Adipocyte (in vitro differentiated cells): ENCODE measurements around the gene IFNAR2.

ENCODE experiments used
- DNase-seq: peaks from one replicate; pipeline ENCODE4 v3.0.0-alpha.2; 2015; ENCODE audit warnings: low read depth
- H3K27me3 ChIP-seq: replicated peaks from 2 replicates; pipeline ENCODE4 v1.7.0; 2013; ENCODE audit warnings: mild to moderate bottlenecking, low read length, moderate library complexity; ENCODE audit not compliant: control insufficient read depth, insufficient read depth
- H3K36me3 ChIP-seq: 2 replicates; pipeline ENCODE4 v1.7.0; 2013; ENCODE audit warnings: low read length, mild to moderate bottlenecking, moderate library complexity; ENCODE audit not compliant: control insufficient read depth, insufficient read depth, severe bottlenecking
- H3K4me1 ChIP-seq: 2 replicates; pipeline ENCODE4 v1.7.0; 2013; ENCODE audit warnings: mild to moderate bottlenecking, low read length, moderate library complexity; ENCODE audit not compliant: control insufficient read depth, insufficient read depth
- H3K4me3 ChIP-seq: 2 replicates; pipeline ENCODE4 v1.7.0; 2013; ENCODE audit warnings: mild to moderate bottlenecking, low read length, moderate library complexity
- H3K9ac ChIP-seq: 2 replicates; pipeline ENCODE4 v1.7.0; 2013; ENCODE audit warnings: mild to moderate bottlenecking, low read length, moderate library complexity
- H3K9me3 ChIP-seq: 2 replicates; pipeline ENCODE4 v1.7.0; 2013; ENCODE audit warnings: mild to moderate bottlenecking, low read length, moderate library complexity; ENCODE audit not compliant: control insufficient read depth

Gene IFNAR2

DNA sequence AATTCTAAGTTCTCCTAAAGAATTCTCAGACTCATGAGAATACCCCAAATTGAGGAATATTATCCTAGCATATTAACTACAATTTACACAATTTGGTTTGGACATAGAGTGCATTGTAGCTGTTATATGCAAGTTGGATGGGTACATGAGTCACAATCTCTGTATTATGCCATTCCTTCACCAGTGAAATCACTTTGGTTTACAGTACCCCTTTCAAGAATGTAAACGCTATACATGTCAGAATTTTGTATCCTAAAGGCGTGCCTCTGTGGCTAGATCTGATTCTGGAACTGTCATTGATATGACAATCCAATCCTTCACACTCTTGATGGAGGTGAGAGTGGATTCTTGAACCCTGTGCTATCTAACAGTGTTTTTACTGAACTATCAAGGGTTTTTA, 29.7 kb downstream of the IFNAR2 start:
- DNase-seq, result peak; percentile 60
- no peak overlapping the region for H3K9ac ChIP-seq
- no peaks in the 10 kb centered on the region for H3K27me3 ChIP-seq
- H3K36me3 ChIP-seq, result peaks cover 43% of the 10 kb centered on the region
- H3K4me3 ChIP-seq, result no peak overlapping the region
- H3K9me3 ChIP-seq, result no peaks in the 10 kb centered on the region
- no peaks in the 10 kb centered on the region for H3K4me1 ChIP-seq

DNA sequence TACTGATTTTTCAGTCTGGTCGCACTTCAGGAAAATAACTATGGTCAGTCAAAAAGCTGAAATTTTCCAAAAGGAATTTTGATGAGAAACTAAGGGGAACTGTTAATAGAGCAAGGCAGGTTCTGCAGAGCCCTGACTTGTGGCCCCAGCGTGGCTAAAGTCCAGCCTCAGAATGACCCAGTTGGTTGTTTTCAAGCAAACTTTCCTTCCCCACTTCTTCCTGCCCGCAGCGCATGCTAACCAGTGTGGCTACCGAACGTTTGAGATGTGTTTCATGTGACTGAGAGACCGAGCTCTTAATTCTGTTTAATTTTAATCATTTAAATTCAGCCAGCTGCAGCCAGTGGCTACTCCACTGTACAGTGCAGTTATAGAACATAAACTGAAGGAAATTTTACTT, 30.3 kb downstream of the IFNAR2 start:
- Histone ChIP-seq H3K36me3 (peaks cover 37% of the 10 kb centered on the region), H3K27me3 (no peaks in the 10 kb centered on the region), H3K4me1 (no peaks in the 10 kb centered on the region), H3K9ac (no peak overlapping the region), H3K9me3 (no peaks in the 10 kb centered on the region), H3K4me3 (no peak overlapping the region)
- no peak for DNase-seq

DNA sequence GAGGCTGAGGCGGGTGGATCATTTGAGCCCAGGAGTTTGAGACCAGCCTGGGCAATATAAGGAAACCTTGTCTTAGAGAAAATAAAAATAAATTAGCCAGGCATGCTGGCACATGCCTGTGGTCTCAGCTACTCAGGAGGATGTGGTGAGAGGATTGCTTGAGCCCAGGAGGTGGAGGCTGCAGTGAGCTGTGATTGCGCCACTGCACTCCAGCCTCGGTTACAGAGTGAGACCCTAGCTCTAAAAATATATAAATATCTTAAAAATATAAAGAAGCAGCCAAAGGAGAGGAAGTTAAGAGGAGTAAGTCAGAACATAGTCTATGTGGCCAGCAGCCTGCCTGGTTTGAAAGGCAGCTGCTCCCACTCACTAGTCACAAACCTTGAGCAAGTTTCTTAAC, 31.9 kb downstream of the IFNAR2 start:
- H3K9ac ChIP-seq, result no peak overlapping the region
- no peaks in the 10 kb centered on the region for H3K9me3 ChIP-seq
- peak; percentile 74 for DNase-seq
- no peaks in the 10 kb centered on the region for H3K27me3 ChIP-seq
- peaks cover 22% of the 10 kb centered on the region for H3K36me3 ChIP-seq
- no peak overlapping the region for H3K4me3 ChIP-seq
- H3K4me1 ChIP-seq, result peaks cover 6% of the 10 kb centered on the region

DNA sequence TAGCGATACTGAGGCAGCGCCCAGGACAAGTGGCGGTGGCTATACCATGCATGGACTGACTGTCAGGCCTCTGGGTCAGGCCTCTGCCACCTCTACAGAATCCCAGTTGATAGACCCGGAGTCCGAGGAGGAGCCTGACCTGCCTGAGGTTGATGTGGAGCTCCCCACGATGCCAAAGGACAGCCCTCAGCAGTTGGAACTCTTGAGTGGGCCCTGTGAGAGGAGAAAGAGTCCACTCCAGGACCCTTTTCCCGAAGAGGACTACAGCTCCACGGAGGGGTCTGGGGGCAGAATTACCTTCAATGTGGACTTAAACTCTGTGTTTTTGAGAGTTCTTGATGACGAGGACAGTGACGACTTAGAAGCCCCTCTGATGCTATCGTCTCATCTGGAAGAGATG, 33.2 kb downstream of the IFNAR2 start:
- H3K4me1 ChIP-seq, result peaks cover 17% of the 10 kb centered on the region
- H3K9ac ChIP-seq, result no peak overlapping the region
- no peak for DNase-seq
- H3K27me3 ChIP-seq, result no peaks in the 10 kb centered on the region
- no peak overlapping the region for H3K4me3 ChIP-seq
- no peaks in the 10 kb centered on the region for H3K9me3 ChIP-seq
- peaks cover 11% of the 10 kb centered on the region for H3K36me3 ChIP-seq

DNA sequence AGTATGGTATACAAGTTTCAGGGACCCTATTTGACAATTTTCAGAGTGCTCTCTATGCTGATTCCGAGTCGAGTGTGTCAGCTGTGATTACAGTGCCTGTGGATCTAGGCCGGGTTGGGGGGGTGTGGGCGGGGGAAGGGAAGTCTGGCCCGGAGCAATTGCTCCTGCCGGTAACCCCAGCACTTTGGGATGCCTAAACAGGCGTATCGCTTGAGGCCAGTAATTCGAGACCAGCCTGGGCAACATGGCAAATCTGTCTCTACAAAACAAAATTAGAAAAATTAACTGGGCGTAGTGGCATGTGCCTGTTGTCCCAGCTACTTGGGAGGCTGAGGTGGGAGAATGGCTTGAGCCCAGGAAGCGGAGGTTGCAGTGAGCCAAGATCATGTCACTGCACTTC, 34.8 kb downstream of the IFNAR2 start:
- peaks cover 26% of the 10 kb centered on the region for H3K4me1 ChIP-seq
- H3K36me3 ChIP-seq, result peaks cover 20% of the 10 kb centered on the region
- H3K4me3 ChIP-seq, result no peak overlapping the region
- DNase-seq, result no peak
- H3K9ac ChIP-seq, result no peak overlapping the region
- H3K27me3 ChIP-seq, result no peaks in the 10 kb centered on the region
- H3K9me3 ChIP-seq, result no peaks in the 10 kb centered on the region

DNA sequence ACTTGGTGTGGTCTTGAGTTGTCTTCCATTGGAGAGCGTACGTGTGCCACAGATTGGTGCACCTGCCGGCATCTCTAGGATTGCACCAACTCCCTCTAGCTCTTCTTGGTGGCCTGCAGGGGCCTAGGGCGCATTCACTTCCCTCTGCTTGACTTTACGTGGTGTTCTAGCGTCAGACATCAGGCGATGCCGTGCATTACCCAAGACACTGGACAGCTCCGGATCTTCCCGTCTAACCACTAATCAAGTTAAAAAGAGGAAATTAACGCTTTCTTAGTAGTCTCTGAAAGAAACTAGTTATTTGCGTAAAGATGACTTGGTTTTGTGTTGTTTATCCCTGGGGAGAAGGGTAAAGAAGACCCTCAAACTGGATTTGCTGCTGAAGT, 35.9 kb downstream of the IFNAR2 start:
- H3K36me3 ChIP-seq, result peaks cover 20% of the 10 kb centered on the region
- peaks cover 35% of the 10 kb centered on the region for H3K4me1 ChIP-seq
- peak overlapping the region; percentile 92 for H3K4me3 ChIP-seq
- H3K9me3 ChIP-seq, result no peaks in the 10 kb centered on the region
- DNase-seq, result no peak
- peak overlapping the region; percentile 92 for H3K9ac ChIP-seq
- H3K27me3 ChIP-seq, result no peaks in the 10 kb centered on the region

DNA sequence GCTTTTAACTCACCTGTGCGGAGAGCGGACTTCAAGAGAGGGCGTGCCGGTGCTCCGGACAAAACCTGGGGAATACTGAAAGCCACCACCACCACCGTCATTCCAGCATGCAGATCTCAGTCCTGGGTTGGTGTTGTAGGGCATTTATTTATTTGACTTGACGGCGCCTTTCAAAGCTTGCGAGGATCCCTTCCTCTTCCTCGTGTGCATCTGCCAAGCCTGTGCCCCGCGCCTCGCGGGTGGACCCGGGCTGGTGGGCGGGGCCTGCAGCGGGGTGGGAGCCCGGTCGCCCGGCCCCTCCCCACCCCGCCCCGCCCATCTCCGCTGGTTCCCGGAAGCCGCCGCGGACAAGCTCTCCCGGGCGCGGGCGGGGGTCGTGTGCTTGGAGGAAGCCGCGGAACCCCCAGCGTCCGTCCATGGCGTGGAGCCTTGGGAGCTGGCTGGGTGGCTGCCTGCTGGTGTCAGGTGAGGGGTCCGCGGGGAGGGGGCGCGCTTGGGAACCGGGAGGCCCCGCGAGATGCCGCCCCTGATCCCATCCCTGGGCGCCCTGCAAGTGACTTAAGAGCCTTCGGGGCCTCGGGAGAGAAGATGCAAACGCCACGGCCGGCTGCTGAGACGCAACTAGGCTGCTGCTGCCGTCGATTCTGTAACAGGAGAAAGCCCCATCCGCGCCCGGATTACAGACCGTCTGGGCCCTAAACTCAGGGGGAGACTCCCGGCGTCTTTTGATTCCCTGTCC, 36.5 kb downstream of the IFNAR2 start, which contains the start of gene IL10RB:
IL10RB (plus strand) TSS at position 318 of the 739 bp plus-strand sequence; CDS start at position 417, 99 bp downstream.
- Histone ChIP-seq H3K27me3 (no peaks in the 10 kb centered on the region), H3K4me3 (peak within 1 kb of the TSS; percentile 92), H3K36me3 (peaks cover 20% of the 10 kb centered on the region), H3K4me1 (peaks cover 40% of the 10 kb centered on the region), H3K9ac (peak within 1 kb of the TSS; percentile 92), H3K9me3 (no peaks in the 10 kb centered on the region)
- DNase-seq, result peak; percentile 92

DNA sequence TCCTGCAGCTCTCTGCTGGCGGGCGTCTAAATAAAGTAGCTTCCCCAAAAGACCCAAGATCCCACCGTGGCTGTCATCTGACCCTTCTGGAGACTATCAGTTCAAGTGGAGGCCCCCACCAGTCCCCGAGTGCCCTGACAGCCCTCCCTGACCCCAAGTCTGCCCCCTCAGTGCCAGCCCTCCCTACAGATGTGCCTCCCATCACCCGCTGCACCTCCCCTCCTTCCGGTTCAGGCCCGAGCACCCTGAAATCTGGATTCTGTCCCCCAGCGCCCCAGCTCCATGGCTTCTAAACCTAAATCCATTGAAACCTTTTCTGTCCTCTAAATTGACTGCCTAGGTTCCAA, 37.0 kb downstream of the IFNAR2 start:
- peak overlapping the region; percentile 92 for H3K4me3 ChIP-seq
- H3K36me3 ChIP-seq, result peaks cover 20% of the 10 kb centered on the region
- no peaks in the 10 kb centered on the region for H3K9me3 ChIP-seq
- peaks cover 44% of the 10 kb centered on the region for H3K4me1 ChIP-seq
- no peaks in the 10 kb centered on the region for H3K27me3 ChIP-seq
- DNase-seq, result peak; percentile 6
- H3K9ac ChIP-seq, result peak overlapping the region; percentile 92

DNA sequence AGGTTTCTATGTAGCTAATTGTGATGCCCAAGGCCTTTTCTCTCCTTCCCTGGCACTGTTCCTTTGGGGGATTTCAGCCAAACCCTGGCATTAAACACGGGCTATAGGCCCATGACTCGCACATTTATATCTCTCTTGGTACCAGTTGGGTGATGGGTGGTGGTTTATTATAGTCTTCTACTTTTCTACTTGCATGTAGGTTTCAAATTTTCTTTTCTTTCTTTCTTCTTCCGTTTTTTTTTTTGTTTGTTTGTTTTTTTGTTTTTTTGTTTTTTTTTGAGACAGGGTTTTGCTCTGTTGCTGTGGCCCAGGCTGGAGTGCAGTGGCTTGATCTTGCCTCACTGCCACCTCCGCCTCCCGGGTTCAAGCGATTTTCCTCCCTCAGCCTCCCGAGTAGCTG, 37.5 kb downstream of the IFNAR2 start:
- Histone ChIP-seq H3K27me3 (no peaks in the 10 kb centered on the region), H3K4me3 (peak overlapping the region; percentile 92), H3K9ac (peak overlapping the region; percentile 92), H3K9me3 (no peaks in the 10 kb centered on the region), H3K36me3 (peaks cover 20% of the 10 kb centered on the region), H3K4me1 (peaks cover 48% of the 10 kb centered on the region)
- peak; percentile 19 for DNase-seq

DNA sequence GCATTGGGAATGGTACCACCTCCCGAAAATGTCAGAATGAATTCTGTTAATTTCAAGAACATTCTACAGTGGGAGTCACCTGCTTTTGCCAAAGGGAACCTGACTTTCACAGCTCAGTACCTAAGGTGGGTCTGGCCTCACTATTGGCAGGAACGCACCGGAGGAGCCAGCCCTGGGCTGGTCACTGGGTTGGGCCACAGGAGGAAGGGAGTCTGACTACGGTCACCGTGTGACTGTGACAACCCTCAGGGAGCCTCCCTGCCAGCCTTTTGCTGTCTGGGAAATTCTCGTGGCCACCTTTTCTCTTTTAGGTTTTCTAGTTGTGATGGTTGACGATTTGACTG, 38.6 kb downstream of the IFNAR2 start:
- no peak for DNase-seq
- no peak overlapping the region for H3K9ac ChIP-seq
- H3K27me3 ChIP-seq, result no peaks in the 10 kb centered on the region
- H3K4me1 ChIP-seq, result peaks cover 48% of the 10 kb centered on the region
- H3K36me3 ChIP-seq, result peaks cover 15% of the 10 kb centered on the region
- no peaks in the 10 kb centered on the region for H3K9me3 ChIP-seq
- H3K4me3 ChIP-seq, result no peak overlapping the region

DNA sequence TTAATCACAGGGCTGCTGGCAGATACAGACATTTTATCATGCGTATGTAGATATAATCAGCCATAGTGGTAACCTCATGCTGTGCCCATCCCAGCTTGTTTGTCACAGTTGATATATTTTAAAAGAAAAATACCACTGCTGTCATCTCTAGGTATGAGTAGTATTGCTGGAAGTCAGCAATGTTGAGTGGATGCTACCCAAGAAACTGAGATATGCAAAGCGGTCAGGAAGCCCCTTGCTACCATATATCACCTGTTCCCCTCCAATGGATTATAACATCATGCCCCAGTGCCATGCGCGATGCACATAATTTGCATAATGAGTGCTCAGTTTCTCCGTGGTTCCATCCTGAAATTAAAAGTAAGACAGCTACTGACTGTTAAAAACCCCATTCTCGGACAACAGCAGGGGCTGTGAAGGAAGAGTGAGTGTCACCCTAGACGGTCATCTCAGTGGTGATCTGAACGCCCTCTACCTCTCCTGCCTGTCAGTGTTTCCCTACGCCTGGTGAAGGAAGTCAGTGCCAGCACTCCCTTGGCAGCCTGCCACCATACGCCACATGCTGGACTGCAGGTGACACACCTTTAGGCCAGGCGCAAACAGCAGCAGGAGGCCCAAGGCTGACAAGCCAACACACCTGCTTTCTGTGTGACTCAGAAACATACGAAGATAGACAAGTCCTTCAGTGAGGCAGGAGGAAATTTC, 39.2 kb downstream of the IFNAR2 start:
- peaks cover 48% of the 10 kb centered on the region for H3K4me1 ChIP-seq
- H3K27me3 ChIP-seq, result no peaks in the 10 kb centered on the region
- H3K9ac ChIP-seq, result no peak overlapping the region
- DNase-seq, result no peak
- peaks cover 17% of the 10 kb centered on the region for H3K36me3 ChIP-seq
- H3K9me3 ChIP-seq, result no peaks in the 10 kb centered on the region
- H3K4me3 ChIP-seq, result no peak overlapping the region
